GF-D8 (cell line): ENCODE data around the gene PCDH1.
"Not testable (repeated sequence)": the region's sequence is repeated elsewhere in the genome, so short reads cannot be mapped to it uniquely, and the experiment has no call there.

Source experiments
- DNase-seq: peaks from one replicate; lab custom pipeline; 2025; lab: John Stamatoyannopoulos, UW

PCDH1 gene

DNA sequence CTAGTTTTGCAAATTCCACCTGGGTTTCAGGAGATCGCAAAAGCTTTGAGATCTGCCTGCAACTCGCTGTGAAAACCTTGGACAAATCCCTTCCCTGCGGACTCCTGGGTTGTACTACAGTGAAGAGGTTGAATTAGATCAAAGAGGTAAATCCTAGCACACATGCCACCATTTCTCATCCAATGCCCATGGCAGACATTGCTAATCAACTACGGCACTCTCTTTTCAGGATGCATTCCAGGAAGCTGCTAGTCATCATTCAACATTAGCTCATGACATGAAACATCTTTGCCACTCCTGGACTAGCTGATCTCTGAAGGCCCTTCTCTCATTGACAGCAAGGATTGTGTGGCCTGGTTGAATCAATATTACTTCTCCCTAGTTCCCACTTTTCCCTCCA, 46.1 kb downstream of the PCDH1 start:
- DNase-seq = no peak

DNA sequence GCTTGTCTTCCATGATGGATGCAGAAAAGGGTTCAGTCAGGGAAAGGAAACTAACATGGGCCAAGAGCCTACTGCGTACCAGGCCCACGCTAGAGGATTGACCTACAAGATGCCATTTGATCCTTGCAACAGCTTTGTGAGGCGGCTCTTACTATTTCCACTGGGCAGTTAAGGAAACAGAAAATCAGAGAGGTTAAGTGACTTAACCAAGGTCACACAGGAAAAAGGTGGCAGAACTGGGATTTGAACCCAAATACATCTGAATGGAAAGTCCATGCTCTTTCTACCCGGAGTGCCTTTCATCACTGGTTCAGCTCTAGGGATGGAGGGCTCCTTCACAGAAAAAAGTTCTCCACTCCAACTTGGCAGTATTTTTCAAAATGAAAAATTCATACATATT, 50.0 kb downstream of the PCDH1 start:
- no peak for DNase-seq

DNA sequence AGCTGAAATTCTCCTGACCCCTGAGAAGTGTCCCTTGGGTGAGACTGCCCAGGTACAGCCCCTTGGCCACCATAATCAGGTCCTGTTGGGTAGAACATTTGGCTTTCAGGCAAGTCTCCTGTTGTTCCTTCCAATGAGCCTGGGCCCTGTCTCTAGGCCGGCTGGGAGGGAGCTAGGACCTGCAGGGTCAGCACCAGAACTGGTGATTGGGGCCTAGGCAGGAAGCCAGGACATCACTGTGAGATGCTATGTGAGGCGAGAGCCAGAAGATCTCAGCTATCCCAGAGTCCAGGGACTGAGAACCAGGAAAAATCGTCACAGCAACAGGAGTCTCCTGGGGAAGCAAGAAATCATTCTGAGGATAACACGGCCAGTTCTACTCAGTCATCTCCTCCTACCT, 51.5 kb downstream of the PCDH1 start:
- no peak for DNase-seq

DNA sequence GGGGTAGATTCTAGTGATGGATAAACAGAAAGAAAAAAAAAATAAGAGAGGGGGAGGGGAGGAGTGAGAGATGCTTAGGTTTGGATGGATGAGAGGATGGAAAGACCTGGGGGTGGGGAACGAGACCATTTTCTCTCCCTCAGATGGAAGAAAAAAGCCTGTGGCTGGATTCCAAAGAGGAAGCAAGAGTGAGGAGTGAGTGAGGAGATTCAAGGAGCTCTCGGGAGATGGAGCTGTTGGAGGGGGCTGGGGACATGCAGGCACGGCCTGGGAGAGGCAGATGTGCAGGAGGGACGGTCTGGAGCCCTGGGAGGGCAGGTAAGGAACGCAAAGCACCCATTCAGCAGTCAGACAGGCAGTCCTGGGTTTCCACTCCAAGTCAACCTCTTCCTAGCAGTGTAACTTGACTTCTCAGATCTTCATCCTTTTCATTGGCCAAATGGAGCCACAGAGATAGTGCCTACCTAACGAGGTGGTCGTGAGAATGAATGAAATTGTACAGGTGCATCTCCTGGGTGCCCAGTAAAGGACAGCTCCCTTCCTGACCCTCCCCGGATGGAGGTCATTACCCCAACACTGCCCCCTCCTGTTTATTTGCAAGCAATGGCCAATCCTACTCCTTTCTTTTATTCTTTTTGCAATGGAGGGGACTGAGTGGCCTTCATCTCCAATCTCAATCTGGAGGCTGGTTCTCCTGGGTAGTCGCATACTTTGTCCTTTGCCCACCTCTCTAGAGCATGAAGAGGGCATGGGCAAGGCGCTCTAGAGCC, 52.2 kb downstream of the PCDH1 start:
- no peak for DNase-seq

DNA sequence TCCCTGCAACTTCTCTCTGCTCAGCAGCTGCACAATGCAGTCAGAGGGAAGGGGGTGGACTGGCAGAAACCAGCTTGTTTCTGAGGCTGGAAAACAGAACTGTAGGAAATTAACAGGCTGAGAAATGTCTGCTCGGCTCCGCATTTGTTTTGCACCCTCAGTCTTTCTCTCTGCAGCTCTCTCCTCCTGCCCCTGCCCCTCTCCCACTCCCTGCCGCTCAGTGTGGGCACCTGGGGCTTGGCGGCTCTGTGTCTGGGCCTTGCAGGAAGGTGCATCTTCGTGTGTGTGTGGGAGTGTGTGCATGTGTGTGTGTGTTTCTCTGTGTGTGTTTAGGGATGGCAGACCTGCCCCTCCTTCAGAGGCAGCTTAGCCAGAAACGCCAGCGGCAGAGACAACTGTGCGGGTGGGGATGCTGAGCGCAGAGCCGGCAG, 53.0 kb downstream of the PCDH1 start:
- DNase-seq = no peak

DNA sequence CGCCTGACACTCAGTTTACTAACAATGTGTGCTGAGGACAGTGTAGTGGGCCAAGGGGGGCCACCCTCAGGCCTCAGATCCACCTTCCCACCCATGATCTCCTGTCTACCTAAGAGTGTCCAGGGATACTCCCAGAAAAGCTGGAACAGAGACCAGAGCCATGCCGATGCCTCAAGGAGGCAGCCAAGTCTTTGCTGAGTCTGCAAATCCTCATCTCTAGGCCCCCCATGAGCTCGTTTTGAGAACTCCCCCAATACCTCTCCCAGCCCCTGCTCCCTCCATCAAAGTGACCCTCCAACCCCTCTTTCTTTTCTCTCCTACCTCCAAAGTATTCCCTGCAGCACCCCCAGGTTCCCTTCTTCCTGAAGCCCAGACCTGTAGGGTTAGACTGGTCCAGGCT, 53.5 kb downstream of the PCDH1 start:
- no peak for DNase-seq

DNA sequence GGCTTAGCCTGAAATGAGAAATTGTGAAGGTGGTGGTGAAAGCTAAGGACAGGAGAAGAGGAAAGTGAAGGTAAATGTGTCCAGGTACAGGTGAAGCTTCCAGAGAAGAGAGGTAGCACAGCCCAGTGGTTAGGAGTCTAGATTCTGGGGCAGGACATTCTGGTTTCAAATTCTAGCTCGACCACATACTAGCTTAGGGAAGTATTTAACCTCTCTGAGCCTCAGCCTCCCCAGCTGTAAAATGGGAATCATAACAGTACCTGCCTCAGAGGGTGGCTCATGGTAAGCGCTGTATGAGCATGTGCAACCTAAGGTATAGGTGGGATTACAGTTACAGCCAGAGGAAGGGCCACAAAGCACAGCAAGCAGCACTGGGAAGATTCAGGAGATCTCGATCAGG, 55.2 kb downstream of the PCDH1 start:
- no peak for DNase-seq

DNA sequence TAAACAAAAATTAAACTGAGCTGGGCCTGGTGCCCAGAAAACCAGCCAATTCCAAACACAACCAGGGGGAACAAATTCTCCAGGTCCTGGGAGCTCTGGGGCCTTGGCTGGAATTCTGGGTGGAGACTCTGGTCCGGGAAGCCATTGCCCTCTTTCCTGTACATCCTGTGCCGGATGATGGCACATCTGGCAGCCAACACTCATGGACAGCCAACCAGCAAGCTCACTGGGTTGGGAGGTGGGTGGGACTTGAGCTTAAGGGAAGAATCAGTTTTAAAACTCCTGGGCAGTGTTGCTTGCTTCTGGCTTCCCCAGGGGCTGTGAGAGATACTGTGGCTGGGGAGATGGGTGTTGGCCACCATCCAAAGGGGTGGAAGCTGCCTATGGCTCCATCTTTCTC, 56.1 kb downstream of the PCDH1 start:
- DNase-seq = no peak

DNA sequence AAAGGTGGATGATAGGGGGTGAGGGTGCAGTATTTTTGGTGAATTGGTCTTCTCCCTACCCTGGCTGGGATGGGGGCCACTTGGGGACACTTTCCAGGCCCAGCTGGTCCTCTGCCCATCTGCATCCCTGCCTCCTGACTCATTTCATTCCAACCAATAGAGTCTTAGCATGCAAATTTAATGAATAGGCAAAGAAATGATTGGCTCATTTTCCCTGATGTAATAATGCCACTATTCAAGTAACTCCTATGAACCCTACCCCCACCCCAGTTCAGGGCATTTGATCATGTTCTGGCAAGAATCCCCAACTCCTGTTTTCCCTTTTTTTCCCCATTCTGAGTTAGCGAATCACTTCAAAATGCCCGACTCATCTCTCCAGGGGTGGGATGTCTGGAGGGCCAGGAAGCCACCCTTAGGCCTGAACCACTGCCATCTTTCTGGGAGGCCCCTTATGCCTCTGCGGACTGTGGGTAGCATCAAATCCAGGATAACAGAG, 56.7 kb downstream of the PCDH1 start:
- no peak for DNase-seq

DNA sequence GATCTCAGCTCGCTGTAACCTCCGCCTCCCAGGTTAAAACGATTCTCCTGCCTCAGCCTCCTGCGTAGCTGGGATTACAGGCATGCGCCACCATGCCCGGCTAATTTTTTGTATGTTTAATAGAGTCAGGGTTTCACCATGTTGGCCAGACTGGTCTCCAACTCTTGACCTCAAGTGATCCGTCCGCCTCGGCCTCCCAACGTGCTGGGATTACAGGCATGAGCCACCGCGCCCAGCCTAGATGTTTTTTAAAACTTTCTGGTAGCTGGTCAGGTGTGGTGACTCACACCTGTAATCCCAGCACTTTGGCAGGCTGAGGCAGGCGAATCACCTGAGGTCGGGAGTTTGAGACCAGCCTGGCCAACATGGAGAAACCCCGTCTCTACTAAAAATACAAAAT, 57.5 kb downstream of the PCDH1 start:
- not testable (repeated sequence) for DNase-seq

DNA sequence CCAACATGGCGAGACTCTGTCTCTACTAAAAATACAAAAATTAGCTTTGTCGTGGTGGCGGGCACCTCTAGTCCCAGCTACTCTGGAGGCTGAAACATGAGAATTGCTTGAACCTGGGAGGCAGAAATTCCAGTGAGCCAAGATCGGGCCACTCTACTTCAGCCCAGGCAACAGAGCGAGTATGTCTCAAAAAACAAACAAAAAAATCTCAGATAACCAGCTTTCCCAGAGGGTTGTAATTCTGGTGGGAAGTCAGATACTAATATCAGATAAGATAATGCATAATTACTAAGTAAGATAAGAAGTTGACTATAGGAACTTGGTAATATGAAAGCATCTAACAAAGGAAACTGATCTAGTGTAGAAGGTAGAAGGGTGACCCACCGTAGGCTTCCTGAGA, 60.6 kb downstream of the PCDH1 start:
- DNase-seq = no peak

DNA sequence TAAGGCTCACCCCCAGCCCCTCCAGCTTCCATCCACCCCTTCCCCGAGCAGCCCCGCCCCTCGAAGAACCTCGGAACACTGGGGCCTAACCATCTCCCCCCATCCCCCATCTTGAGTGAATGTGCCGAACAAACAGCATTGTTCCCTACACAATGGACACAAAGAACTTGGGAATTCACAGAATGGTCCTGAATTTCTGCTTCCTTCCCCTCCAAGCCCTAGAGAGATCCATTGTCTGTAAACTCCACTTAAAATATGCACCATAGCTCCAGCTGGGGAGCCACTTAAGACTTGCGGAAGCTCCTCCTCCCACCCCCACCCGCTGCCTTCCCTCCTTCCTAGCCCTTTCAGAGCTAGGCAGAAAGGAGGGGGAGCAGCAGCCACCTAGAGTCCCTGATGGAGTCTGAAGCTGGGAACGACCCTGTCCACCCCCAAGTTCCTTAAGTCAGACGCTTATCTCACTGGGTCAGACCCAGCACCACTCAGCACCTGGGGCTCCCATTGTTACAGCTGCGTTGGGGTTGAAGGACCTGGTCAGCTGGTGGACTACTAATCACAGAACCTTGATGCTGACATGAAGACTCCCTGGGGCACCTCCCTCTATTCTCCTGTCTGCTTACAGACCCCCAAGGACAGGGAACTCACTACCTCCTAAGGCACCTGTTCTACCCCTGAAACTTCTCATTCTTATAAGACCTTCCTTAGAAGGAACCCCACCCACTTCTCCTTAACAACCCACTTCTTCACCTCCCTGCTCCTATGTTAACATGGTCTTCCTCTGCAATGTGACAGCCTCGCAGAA, 61.4 kb downstream of the PCDH1 start:
- DNase-seq = no peak

DNA sequence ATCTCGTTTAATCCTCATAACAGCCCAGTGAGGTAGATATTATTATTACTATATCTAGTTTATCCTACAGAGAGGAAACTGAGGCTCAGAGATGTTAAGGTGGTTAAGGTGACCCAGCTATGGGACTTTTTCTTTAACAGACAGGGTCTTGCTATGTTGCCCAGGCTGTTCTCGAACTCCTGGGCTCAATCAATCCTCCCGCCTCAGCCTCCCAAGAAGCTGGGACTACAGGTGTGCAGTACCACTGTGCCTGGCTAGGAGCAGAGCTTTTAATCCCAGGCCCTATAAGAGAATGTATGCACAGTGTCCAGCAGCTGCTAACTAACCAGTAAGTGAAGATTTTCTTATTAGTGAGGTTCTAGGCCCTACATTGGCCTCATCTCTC, 62.4 kb downstream of the PCDH1 start:
- no peak for DNase-seq

DNA sequence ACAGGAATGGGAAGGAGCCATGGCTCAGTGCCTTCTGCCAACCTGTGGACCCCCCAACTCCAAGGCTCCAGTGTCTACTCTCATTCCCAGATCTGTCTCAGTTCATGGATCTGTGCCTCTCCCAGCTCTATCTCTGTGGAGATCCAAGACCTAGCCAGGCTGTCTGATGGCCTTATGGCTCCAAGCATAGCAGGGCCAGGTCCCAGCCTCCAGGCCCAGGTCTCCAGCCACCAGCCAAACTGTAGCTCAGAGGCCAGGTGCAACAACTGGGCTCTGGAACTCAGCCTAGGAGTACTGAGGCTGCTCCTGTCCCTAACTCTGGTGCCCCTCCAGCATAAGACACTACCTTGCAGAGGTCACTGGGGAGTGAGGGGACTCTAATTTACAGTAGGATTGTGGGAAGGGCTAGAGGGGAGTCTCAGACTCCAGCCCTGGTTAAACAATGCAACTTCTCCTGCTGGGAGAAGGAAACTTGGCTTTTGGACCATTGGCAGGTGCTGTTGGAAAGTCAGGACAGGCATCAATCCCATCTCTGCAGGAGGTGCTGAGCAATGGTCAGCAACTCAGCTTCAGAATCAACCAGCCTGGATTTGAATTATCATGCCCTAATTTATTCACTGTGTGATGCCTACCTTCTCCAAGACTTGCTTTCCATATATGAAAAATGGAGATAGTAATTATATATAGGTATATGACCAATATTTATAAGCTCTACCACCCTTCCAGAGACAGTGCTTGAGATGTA, 63.0 kb downstream of the PCDH1 start:
- no peak for DNase-seq

DNA sequence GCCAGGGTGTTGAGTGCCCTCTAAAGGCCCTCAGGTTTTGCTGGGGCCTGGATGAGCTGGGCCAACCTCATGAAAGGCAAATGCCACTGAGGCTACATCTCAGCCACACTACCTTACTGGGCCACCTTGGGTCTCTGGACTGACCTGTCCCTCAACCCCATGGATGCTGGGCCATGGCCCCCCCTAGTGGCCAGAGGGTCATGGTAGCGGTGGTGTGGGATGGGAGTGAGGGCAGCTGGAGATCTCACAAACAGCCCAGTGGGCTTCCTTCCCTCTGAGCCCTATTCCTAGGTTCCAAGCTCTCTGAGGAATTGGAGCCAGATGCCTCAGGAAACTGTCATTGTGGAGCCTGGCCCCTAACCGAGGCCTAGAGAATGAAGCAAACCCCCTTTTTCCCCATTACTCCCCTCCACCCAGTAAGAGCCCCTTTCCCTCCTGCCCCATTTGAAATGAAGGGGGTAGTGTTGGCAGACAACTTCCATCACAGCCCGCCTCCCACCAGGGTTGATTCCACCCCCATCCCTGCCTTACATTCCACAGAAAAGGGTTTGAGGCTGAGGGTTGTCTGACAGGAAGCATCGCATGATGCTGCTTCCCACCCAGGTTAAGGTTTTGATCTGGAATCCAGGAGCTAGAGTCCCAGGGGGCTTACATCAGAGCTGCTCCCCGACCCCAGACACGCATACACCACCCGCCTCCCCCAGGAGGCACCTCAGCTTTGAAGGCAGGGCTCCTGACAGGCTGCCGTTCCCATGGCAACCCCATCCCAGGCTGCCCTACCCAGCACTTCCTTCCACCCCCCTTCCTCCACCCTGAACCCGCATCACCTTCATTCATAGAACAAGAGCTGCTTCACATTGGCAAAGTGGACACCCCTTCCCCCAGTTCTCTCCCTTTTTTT, 63.9 kb downstream of the PCDH1 start:
- no peak for DNase-seq

DNA sequence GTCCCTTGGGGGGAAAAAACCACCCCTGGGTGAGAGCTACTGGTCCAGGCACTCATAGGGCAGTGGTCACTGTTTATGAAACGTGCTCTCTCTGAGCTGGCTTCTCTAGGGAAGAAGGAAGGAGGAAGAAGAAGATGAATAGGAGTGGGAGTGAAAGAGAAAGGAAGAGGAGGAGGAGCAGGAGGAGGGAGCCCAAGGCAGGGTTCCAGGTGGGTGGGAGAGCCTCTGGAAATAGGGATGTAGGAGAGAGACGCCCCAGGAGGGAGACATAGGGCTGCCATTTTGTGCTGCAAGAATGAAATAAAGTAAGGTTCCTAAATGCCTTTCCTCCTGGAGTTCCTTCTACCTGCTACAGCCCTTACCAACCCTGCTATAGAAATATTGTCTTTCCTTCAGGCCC, 65.7 kb downstream of the PCDH1 start:
- no peak for DNase-seq

DNA sequence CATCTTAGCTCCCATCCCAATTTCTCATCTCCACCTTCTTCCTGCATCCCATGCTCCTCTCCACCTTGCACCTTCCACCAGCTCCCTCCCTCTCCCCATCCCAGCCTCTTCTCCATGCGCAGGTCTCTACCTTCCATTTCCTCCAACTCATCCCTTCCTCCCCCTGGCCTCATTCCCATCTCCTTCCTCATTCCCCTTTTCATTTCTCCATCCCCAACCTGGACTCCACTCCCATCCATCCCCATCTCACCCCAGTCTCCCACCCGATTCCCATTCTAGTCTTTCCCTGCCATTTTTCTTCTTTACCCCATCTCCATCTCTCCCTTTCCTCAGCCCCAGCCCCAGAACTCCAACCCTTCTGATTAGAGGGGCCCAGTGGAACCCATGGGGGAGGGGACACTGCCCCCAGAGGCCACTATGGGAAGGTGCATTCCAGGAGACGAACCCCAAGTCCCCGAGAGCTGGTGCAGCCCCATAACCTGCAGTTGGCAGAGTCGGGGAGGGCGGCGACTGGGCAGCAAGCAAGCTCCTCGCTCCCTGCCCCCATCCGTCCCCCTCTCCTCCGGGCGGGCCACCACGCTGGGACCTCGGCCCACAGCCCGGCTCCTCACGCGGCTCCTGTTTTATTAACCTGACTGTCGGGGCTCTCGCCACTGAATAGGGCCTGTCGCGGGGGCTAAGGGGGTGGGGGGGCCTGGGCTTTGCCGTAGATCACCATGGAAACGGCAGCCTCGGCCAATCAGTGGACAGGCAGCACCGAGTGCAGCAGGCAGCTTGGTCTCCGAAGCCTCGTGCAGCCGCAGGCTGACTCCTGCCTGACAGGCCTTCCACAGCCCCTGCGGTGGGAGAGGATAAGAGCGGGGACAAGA, 66.7 kb downstream of the PCDH1 start:
- DNase-seq = no peak

DNA sequence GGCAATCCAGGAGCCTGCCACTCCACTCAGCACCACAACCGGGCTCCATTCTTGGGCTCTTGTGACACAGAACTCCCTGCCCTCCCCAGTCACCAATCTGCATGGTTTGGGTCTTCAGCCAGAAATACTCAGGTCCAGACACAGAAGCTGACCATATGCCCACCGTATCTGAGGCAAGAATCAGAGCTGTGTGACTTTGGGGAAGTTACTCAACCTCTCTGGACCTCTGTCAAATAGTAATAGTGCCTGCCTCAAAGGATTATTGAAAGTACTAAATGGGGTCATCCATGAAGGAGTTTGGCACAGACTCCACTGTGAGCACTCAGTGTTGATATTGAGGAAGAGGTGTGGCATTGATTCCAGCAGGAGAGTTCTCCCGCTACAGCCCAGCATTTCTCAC, 67.5 kb downstream of the PCDH1 start:
- DNase-seq = no peak

DNA sequence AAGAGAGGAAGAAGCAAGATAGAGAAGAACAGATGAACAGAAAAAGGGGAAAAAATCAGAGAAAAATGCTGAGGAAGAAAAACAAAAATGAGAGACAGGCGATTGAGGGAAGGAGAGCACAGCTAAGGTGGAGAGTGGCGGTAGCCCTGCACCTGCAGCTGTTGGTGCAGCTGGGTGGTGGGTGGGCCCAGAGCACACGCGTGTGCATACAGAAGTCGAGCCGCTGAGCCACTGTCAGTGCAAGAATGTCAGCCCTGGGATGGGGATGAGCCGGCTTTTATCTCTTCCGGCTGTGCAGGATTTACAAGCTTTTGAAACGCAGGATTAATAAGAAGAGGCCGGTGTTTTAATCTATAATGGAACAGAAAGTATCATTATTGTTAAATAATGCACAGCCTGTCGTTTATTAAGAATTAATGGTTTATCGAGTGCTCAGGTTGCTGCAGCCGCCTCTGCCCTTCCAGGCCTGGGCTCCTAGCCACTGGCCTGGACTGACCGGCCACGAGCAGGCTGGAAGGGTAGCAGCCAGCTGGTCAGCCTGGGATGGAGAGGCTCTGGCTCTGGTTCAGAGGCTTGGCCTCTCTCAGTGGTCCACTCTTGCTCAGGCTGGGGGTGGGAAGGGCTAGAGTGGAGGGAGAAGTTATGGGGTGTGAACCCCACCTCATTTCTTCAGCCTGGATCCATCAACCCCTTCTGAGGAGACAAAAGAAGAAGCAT, 68.7 kb downstream of the PCDH1 start:
- DNase-seq = no peak

DNA sequence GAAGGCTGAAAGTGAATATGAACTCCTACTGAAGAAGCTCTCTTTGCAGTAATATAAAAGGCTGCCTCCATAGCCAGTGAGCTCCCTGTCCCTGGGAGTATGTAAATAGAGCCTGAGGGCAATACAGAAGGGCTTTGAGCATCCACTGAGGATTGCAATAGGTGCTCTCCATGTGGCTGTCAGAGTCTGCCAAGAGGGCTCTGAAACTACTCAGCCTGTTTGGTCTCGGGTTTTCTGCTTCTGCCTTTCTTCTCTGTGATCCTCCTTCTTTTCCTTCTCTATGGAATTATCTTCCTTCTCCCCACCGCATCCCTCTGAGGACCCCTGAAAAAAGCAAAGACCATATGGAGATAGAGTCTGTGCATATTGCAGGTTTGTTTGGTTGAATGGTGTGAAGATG, 69.4 kb downstream of the PCDH1 start:
- no peak for DNase-seq
